ENCODE results near the gene RALBP1. TPM values are rescaled to one million over a fixed set of nuclear protein-coding genes. Genes with fewer than 3 reads are reported as not detected.

Gene RALBP1
- total RNA-seq, 2 donors from 2014 or later, result 58.2 to 64.8 TPM

GRCh38 chr18:9535430-9535991, 60.2 kb downstream of the RALBP1 start:
- intact Hi-C loops (cut with DNase I), result no loop called here
- Histone ChIP-seq H3K27ac (no peak overlapping the region), H3K4me1 (replicated peaks) (no peaks in the 10 kb centered on the region), H3K9me3 (no peaks in the 10 kb centered on the region), H3K4me3 (no peak overlapping the region), H3K36me3 (peaks cover 0 to 6% of the 10 kb centered on the region in 2 donors), H3K27me3 (replicated peaks; ENCODE audit: insufficient read depth) (no peaks in the 10 kb centered on the region)
- TF ChIP-seq CTCF (IDR thresholded peaks at IDR 0.05) (no peak), POLR2AphosphoS5 (IDR thresholded peaks at IDR 0.05) (no peak), POLR2A (IDR thresholded peaks at IDR 0.05) (no peak)
- WGBS, result 73% methylated on average over 27 of the region's 27 CpGs
- DNase-seq (ENCODE audit: low spot score), result no peak

DNA sequence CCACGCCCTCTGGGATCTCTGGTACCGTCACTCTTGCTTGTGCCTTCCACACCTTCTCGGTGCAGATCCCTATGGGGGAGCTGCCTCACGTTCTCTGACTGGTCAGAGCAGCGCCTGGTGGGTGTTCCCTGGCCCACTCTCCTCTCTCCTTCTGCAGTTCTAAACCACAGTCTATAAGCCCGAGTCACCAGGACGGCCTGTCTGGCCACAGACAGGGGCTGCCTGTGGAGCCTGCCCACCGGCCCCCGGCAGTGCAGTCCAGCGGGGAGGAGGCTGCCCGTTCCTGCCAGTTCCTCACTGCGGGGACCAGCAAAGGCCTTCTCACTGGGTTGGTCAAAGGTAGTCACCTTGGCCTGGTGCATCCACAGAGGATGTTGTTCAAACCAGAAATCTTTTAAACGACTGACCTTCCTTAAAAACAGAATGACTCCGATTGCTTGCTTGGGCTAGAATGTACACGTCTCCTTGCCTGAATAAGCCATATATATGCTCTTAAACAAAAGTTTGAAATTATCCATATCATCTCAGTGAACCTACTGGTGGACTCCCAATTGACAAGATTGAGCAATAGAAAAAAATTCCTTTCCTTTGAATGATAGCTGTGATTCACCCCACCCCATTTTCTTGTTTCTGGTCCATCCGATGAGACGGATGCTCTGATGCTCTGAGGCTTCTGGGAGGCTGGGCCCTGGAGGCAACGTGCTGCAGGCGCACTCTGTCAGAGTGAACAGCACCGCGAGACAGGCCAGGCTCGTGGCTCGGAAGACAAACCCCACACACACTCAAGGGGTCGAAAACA, 61.2 kb downstream of the RALBP1 start:
- Histone ChIP-seq H3K4me3 (no peak overlapping the region), H3K27me3 (replicated peaks; ENCODE audit: insufficient read depth) (no peaks in the 10 kb centered on the region), H3K9me3 (no peaks in the 10 kb centered on the region), H3K27ac (no peak overlapping the region), H3K4me1 (replicated peaks) (no peaks in the 10 kb centered on the region), H3K36me3 (peaks cover 0 to 6% of the 10 kb centered on the region in 2 donors)
- no peak for TF ChIP-seq POLR2A (IDR thresholded peaks at IDR 0.05)
- TF ChIP-seq CTCF (IDR thresholded peaks at IDR 0.05), result no peak
- TF ChIP-seq POLR2AphosphoS5 (IDR thresholded peaks at IDR 0.05), result no peak
- no peak for DNase-seq (ENCODE audit: low spot score)
- 93% methylated on average over 21 of the region's 24 CpGs for WGBS
- intact Hi-C loops (cut with DNase I), result no loop called here

DNA sequence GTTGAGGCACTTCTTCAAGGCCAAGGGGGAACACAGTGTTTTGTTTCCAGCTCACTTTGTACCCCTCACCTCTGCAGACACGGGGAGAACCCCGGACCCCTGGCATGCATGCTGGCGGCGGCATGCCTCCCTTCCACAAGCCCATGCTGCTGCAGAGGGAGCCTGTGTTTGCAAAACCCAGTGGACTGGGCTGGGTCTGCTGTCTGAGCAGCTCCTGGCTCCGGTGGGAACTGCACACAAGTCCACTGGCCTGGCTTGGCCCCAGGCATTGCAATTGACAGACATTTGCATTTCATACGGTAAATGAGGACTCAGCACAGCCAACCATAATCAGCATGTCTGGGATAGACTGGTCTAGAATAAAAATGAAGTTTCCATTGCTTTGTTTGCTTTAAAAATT, 62.4 kb downstream of the RALBP1 start:
- WGBS, result 72% methylated on average over 6 of the region's 6 CpGs
- Histone ChIP-seq H3K27me3 (replicated peaks; ENCODE audit: insufficient read depth) (no peaks in the 10 kb centered on the region), H3K36me3 (peaks cover 0 to 6% of the 10 kb centered on the region in 2 donors), H3K4me3 (no peak overlapping the region), H3K4me1 (replicated peaks) (no peaks in the 10 kb centered on the region), H3K27ac (no peak overlapping the region), H3K9me3 (no peaks in the 10 kb centered on the region)
- intact Hi-C loops (cut with DNase I), result no loop called here
- TF ChIP-seq POLR2A (IDR thresholded peaks at IDR 0.05), result no peak
- TF ChIP-seq CTCF (IDR thresholded peaks at IDR 0.05), result no peak
- no peak for TF ChIP-seq POLR2AphosphoS5 (IDR thresholded peaks at IDR 0.05)
- DNase-seq (ENCODE audit: low spot score), result no peak

GRCh38 chr18:9539283-9539682, 64.0 kb downstream of the RALBP1 start:
- H3K4me3 ChIP-seq, result no peak overlapping the region
- intact Hi-C loops (cut with DNase I), result no loop called here
- WGBS, result 89% methylated on average over 6 of the region's 6 CpGs
- H3K9me3 ChIP-seq, result no peaks in the 10 kb centered on the region
- no peaks in the 10 kb centered on the region for H3K27me3 ChIP-seq (replicated peaks; ENCODE audit: insufficient read depth)
- no peak for TF ChIP-seq POLR2A (IDR thresholded peaks at IDR 0.05)
- TF ChIP-seq CTCF (IDR thresholded peaks at IDR 0.05), result no peak
- TF ChIP-seq POLR2AphosphoS5 (IDR thresholded peaks at IDR 0.05), result no peak
- no peaks in the 10 kb centered on the region for H3K4me1 ChIP-seq (replicated peaks)
- H3K27ac ChIP-seq, result no peak overlapping the region
- H3K36me3 ChIP-seq, result no peaks in the 10 kb centered on the region
- no peak for DNase-seq (ENCODE audit: low spot score)

GRCh38 chr18:9539938-9540337, 64.6 kb downstream of the RALBP1 start:
- WGBS, result 86% methylated on average over 8 of the region's 8 CpGs
- H3K4me1 ChIP-seq (replicated peaks), result no peaks in the 10 kb centered on the region
- no peak for DNase-seq (ENCODE audit: low spot score)
- H3K4me3 ChIP-seq, result no peak overlapping the region
- H3K27ac ChIP-seq, result no peak overlapping the region
- no peaks in the 10 kb centered on the region for H3K27me3 ChIP-seq (replicated peaks; ENCODE audit: insufficient read depth)
- intact Hi-C loops (cut with DNase I), result no loop called here
- no peaks in the 10 kb centered on the region for H3K36me3 ChIP-seq
- TF ChIP-seq CTCF (IDR thresholded peaks at IDR 0.05) (no peak), POLR2A (IDR thresholded peaks at IDR 0.05) (no peak), POLR2AphosphoS5 (IDR thresholded peaks at IDR 0.05) (no peak)
- no peaks in the 10 kb centered on the region for H3K9me3 ChIP-seq
